SK-N-SH treated with all-trans-retinoic acid at 6 μM for 48 hours (cell line): ENCODE results near the gene OR5B3.
"Not testable (repeated sequence)": the region's sequence is repeated elsewhere in the genome, so short reads cannot be mapped to it uniquely, and the experiment has no call there.

Experiments
- ATAC-seq: fragments of 200-7000 bp; cut with Tn5 transposase; 3 replicates; pipeline ENCODE4 v1.9.1; 2020; ENCODE audit warnings: mild to moderate bottlenecking, moderate library complexity
- ARNTL ChIP-seq: fragments of 450-650 bp; formaldehyde crosslinking; IDR thresholded peaks from 2 replicates; pipeline ENCODE4 v1.5.0; 2020; ENCODE audit warnings: low read depth, mild to moderate bottlenecking, moderate library complexity, borderline replicate concordance
- BACH2 ChIP-seq: fragments of 250-450 bp; sonication (Bioruptor Pico); IDR thresholded peaks from 2 replicates; pipeline ENCODE4 v1.9.0; 2021; ENCODE audit warnings: mild to moderate bottlenecking, borderline replicate concordance
- ESRRG ChIP-seq: fragments of 250-450 bp; sonication (Bioruptor Pico); IDR thresholded peaks from 2 replicates; pipeline ENCODE4 v1.6.1; 2021; ENCODE audit warnings: mild to moderate bottlenecking
- GLIS3 ChIP-seq: fragments of 250-450 bp; sonication (Bioruptor Pico); IDR thresholded peaks from 2 replicates; pipeline ENCODE4 v1.5.0; 2020; ENCODE audit warnings: mild to moderate bottlenecking, moderate library complexity
- ISL1 ChIP-seq: fragments of 250-450 bp; sonication (Bioruptor Pico); IDR thresholded peaks from 2 replicates; pipeline ENCODE4 v2.1.2; 2022; ENCODE audit warnings: mild to moderate bottlenecking, moderate library complexity
- OSR1 ChIP-seq: fragments of 250-450 bp; sonication (Bioruptor Pico); IDR thresholded peaks from 2 replicates; pipeline ENCODE4 v1.8.0; 2022; ENCODE audit warnings: moderate library complexity, mild to moderate bottlenecking, inconsistent platforms
- PATZ1 ChIP-seq: fragments of 250-450 bp; sonication (Bioruptor Pico); IDR thresholded peaks from 2 replicates; pipeline ENCODE4 v1.8.0; 2020; ENCODE audit warnings: mild to moderate bottlenecking, moderate library complexity, borderline replicate concordance
- PPARA ChIP-seq: fragments of 250-450 bp; sonication (Bioruptor Pico); IDR thresholded peaks from 2 replicates; pipeline ENCODE4 v1.5.0; 2020; ENCODE audit warnings: mild to moderate bottlenecking, borderline replicate concordance
- RARB ChIP-seq: fragments of 250-450 bp; sonication (Bioruptor Pico); IDR thresholded peaks from 2 replicates; pipeline ENCODE4 v1.8.0; 2021; ENCODE audit warnings: mild to moderate bottlenecking, moderate library complexity
- SNAI2 ChIP-seq: fragments of 250-450 bp; sonication (Bioruptor Pico); IDR thresholded peaks from 2 replicates; pipeline ENCODE4 v1.5.0; 2020; ENCODE audit warnings: mild to moderate bottlenecking, moderate library complexity
- TCF4 ChIP-seq: fragments of 250-450 bp; sonication (Bioruptor Pico); IDR thresholded peaks from 2 replicates; pipeline ENCODE4 v1.8.0; 2021; ENCODE audit warnings: mild to moderate bottlenecking, moderate library complexity, borderline replicate concordance
- TOX ChIP-seq: fragments of 250-450 bp; sonication (Bioruptor Pico); IDR thresholded peaks from 2 replicates; pipeline ENCODE4 v1.8.0; 2021; ENCODE audit warnings: mild to moderate bottlenecking, moderate library complexity, borderline replicate concordance
- ZC3H10 ChIP-seq: fragments of 250-450 bp; sonication (Bioruptor Pico); IDR thresholded peaks from 2 replicates; pipeline ENCODE4 v1.5.1; 2021; ENCODE audit warnings: mild to moderate bottlenecking, moderate library complexity
- ZFP3 ChIP-seq: fragments of 250-450 bp; sonication (Bioruptor Pico); IDR thresholded peaks from 2 replicates; pipeline ENCODE4 v1.5.0; 2020; ENCODE audit warnings: mild to moderate bottlenecking, moderate library complexity
- ZFP30 ChIP-seq: fragments of 450-650 bp; formaldehyde crosslinking; IDR thresholded peaks from 2 replicates; pipeline ENCODE4 v1.5.0; 2022; ENCODE audit warnings: mild to moderate bottlenecking, moderate library complexity
- ZNF565 ChIP-seq: fragments of 450-650 bp; formaldehyde crosslinking; conservative IDR thresholded peaks from 2 replicates; pipeline ENCODE4 v1.5.0; 2020; ENCODE audit warnings: low read depth, mild to moderate bottlenecking, moderate library complexity
- ZNF70 ChIP-seq: fragments of 450-650 bp; formaldehyde crosslinking; IDR thresholded peaks from 2 replicates; pipeline ENCODE4 v1.5.0; 2020; ENCODE audit warnings: mild to moderate bottlenecking, moderate library complexity
- ZNF8 ChIP-seq: fragments of 450-650 bp; formaldehyde crosslinking; IDR thresholded peaks from 2 replicates; pipeline ENCODE4 v1.5.0; 2020; ENCODE audit warnings: mild to moderate bottlenecking, moderate library complexity
- TF ChIP-seq, protein P1 (sequence below): fragments of 250-450 bp; sonication (Bioruptor Pico); IDR thresholded peaks from 2 replicates; pipeline ENCODE4 v1.5.1; 2020; ENCODE audit warnings: low read depth, mild to moderate bottlenecking, moderate library complexity
- TF ChIP-seq, protein P2 (sequence below): fragments of 250-450 bp; sonication (Bioruptor Pico); IDR thresholded peaks from 2 replicates; pipeline ENCODE4 v1.5.1; 2021; ENCODE audit warnings: mild to moderate bottlenecking, moderate library complexity
- TF ChIP-seq, protein P3 (sequence below): fragments of 250-450 bp; sonication (Bioruptor Pico); IDR thresholded peaks from 2 replicates; pipeline ENCODE4 v1.8.0; 2021; ENCODE audit warnings: low read depth, mild to moderate bottlenecking, moderate library complexity, borderline replicate concordance
- TF ChIP-seq, protein P4 (sequence below): fragments of 250-450 bp; sonication (Bioruptor Pico); IDR thresholded peaks from 2 replicates; pipeline ENCODE4 v1.5.0; 2020; ENCODE audit warnings: mild to moderate bottlenecking, moderate library complexity

OR5B3 gene

GRCh38 chr11:58428021-58428420 lies 21.3 kb upstream of the OR5B3 start, which contains the start of gene OR5B2:
Gene OR5B2 (minus strand): TSS chr11:58428121. CDS start chr11:58423261, 4,860 bp downstream.
- ATAC-seq, result no peak
- TF ChIP-seq RARB, result no peak
- TF ChIP-seq ZFP30 (CRISPR knock-in tag), result no peak

DNA sequence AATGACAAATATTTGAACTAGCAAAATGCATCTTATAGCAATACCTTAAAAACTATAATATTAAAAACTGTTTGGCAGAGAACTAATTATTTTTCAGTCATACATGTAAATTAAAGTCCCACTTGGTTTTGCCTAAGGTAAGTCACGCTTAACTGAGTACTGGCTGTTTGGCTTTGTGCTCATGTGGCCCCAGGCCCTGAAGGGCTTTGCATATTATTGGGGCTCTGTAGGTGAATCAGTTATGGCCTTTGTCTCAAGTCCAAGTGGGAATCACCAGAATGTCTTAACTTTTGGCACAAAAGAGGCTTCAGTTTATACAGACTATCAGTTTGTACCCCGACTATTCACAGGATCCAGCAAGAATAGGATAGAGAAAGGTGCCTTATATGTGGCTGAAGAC lies 7.1 kb downstream of the OR5B3 start:
- not testable (repeated sequence) for ATAC-seq

- no peak for ATAC-seq
- TF ChIP-seq SNAI2 (CRISPR knock-in tag) (no peak), ZFP30 (CRISPR knock-in tag) (no peak), PPARA (CRISPR knock-in tag) (no peak), ZFP3 (CRISPR knock-in tag) (no peak), GLIS3 (CRISPR knock-in tag) (no peak), ZNF565 (no peak), OSR1 (CRISPR knock-in tag) (no peak), ISL1 (no peak), RARB (no peak), BACH2 (no peak), ZNF70 (no peak), TCF4 (CRISPR knock-in tag) (no peak), PATZ1 (CRISPR knock-in tag) (no peak), ARNTL (CRISPR knock-in tag) (no peak), TOX (CRISPR knock-in tag) (no peak), ESRRG (CRISPR knock-in tag) (no peak)
- TF ChIP-seq, protein P1, sequence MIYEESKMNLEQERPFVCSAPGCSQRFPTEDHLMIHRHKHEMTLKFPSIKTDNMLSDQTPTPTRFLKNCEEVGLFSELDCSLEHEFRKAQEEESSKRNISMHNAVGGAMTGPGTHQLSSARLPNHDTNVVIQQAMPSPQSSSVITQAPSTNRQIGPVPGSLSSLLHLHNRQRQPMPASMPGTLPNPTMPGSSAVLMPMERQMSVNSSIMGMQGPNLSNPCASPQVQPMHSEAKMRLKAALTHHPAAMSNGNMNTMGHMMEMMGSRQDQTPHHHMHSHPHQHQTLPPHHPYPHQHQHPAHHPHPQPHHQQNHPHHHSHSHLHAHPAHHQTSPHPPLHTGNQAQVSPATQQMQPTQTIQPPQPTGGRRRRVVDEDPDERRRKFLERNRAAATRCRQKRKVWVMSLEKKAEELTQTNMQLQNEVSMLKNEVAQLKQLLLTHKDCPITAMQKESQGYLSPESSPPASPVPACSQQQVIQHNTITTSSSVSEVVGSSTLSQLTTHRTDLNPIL (CRISPR knock-in tag), result no peak
- TF ChIP-seq, protein P2, sequence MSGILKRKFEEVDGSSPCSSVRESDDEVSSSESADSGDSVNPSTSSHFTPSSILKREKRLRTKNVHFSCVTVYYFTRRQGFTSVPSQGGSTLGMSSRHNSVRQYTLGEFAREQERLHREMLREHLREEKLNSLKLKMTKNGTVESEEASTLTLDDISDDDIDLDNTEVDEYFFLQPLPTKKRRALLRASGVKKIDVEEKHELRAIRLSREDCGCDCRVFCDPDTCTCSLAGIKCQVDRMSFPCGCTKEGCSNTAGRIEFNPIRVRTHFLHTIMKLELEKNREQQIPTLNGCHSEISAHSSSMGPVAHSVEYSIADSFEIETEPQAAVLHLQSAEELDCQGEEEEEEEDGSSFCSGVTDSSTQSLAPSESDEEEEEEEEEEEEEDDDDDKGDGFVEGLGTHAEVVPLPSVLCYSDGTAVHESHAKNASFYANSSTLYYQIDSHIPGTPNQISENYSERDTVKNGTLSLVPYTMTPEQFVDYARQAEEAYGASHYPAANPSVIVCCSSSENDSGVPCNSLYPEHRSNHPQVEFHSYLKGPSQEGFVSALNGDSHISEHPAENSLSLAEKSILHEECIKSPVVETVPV (CRISPR knock-in tag), result no peak
- TF ChIP-seq, protein P3, sequence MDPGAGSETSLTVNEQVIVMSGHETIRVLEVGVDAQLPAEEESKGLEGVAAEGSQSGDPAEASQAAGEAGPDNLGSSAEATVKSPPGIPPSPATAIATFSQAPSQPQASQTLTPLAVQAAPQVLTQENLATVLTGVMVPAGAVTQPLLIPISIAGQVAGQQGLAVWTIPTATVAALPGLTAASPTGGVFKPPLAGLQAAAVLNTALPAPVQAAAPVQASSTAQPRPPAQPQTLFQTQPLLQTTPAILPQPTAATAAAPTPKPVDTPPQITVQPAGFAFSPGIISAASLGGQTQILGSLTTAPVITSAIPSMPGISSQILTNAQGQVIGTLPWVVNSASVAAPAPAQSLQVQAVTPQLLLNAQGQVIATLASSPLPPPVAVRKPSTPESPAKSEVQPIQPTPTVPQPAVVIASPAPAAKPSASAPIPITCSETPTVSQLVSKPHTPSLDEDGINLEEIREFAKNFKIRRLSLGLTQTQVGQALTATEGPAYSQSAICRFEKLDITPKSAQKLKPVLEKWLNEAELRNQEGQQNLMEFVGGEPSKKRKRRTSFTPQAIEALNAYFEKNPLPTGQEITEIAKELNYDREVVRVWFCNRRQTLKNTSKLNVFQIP (CRISPR knock-in tag), result no peak
- TF ChIP-seq, protein P4, sequence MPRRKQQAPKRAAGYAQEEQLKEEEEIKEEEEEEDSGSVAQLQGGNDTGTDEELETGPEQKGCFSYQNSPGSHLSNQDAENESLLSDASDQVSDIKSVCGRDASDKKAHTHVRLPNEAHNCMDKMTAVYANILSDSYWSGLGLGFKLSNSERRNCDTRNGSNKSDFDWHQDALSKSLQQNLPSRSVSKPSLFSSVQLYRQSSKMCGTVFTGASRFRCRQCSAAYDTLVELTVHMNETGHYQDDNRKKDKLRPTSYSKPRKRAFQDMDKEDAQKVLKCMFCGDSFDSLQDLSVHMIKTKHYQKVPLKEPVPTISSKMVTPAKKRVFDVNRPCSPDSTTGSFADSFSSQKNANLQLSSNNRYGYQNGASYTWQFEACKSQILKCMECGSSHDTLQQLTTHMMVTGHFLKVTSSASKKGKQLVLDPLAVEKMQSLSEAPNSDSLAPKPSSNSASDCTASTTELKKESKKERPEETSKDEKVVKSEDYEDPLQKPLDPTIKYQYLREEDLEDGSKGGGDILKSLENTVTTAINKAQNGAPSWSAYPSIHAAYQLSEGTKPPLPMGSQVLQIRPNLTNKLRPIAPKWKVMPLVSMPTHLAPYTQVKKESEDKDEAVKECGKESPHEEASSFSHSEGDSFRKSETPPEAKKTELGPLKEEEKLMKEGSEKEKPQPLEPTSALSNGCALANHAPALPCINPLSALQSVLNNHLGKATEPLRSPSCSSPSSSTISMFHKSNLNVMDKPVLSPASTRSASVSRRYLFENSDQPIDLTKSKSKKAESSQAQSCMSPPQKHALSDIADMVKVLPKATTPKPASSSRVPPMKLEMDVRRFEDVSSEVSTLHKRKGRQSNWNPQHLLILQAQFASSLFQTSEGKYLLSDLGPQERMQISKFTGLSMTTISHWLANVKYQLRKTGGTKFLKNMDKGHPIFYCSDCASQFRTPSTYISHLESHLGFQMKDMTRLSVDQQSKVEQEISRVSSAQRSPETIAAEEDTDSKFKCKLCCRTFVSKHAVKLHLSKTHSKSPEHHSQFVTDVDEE (CRISPR knock-in tag), result no peak
Measured at GRCh38 chr11:58395581-58395980, 11.1 kb downstream of the OR5B3 start.

- ATAC-seq, result peak; percentile 76
Measured at GRCh38 chr11:58394195-58394594, 12.5 kb downstream of the OR5B3 start.

More at GRCh38 chr11:58394195-58394594, 12.5 kb downstream of the OR5B3 start:
- TF ChIP-seq ZC3H10 (CRISPR knock-in tag), result no peak
- TF ChIP-seq ARNTL (CRISPR knock-in tag), result no peak
- no peak for TF ChIP-seq ISL1
- TF ChIP-seq SNAI2 (CRISPR knock-in tag), result no peak
- TF ChIP-seq PATZ1 (CRISPR knock-in tag), result no peak
- TF ChIP-seq, protein P3 (CRISPR knock-in tag), result no peak
- no peak for TF ChIP-seq TOX (CRISPR knock-in tag)
- no peak for TF ChIP-seq ZNF8 (CRISPR knock-in tag)
- no peak for TF ChIP-seq BACH2
